ENCODE data around the gene GH2.
"Not testable (repeated sequence)": the region's sequence is repeated elsewhere in the genome, so short reads cannot be mapped to it uniquely, and the experiment has no call there.

The GH2 gene

GRCh38 chr17:63871646-63872365 lies 9.9 kb downstream of the GH2 start:
- not testable (repeated sequence) for DNase-seq

GRCh38 chr17:63870292-63870665 lies 11.5 kb downstream of the GH2 start:
- not testable (repeated sequence) for DNase-seq

- DNase-seq, result not testable (repeated sequence)
These were observed 12.1 kb downstream of the GH2 start for GRCh38 chr17:63869491-63870291.

GRCh38 chr17:63866625-63867024 lies 15.1 kb downstream of the GH2 start:
- DNase-seq, result not testable (repeated sequence)

- no peak for DNase-seq
These were observed 22.5 kb downstream of the GH2 start for GRCh38 chr17:63859257-63859656.

- not testable (repeated sequence) for DNase-seq
These were observed 25.3 kb downstream of the GH2 start for GRCh38 chr17:63856425-63856824.

- no peak for DNase-seq
These were observed 26.6 kb downstream of the GH2 start for GRCh38 chr17:63855185-63855584.

GRCh38 chr17:63854709-63855108 lies 27.0 kb downstream of the GH2 start:
- DNase-seq, result no peak

GRCh38 chr17:63853260-63853659 lies 28.5 kb downstream of the GH2 start:
- no peak for DNase-seq

- no peak for DNase-seq
These were observed 31.3 kb downstream of the GH2 start for GRCh38 chr17:63850401-63850800.

GRCh38 chr17:63848834-63849689 lies 32.7 kb downstream of the GH2 start:
- peak; percentile 97 to 98 for DNase-seq

- no peak for DNase-seq
These were observed 34.1 kb downstream of the GH2 start for GRCh38 chr17:63847525-63848249.

- no peak for DNase-seq
These were observed 36.2 kb downstream of the GH2 start for GRCh38 chr17:63845509-63845908.

- no peak for DNase-seq
These were observed 37.6 kb downstream of the GH2 start for GRCh38 chr17:63843910-63844677.

GRCh38 chr17:63843387-63843888 lies 38.3 kb downstream of the GH2 start:
- not testable (repeated sequence) for DNase-seq

GRCh38 chr17:63842540-63843386 lies 39.0 kb downstream of the GH2 start, which contains the start of gene SMARCD2:
Gene SMARCD2 (minus strand): TSS chr17:63842685. CDS start chr17:63842674, 11 bp downstream.
- peak; percentile 98 to 99 for DNase-seq

- no peak for DNase-seq
These were observed 39.6 kb downstream of the GH2 start for GRCh38 chr17:63842173-63842539.

GRCh38 chr17:63841350-63842172 lies 40.2 kb downstream of the GH2 start:
- DNase-seq, result no peak

- no peak for DNase-seq
These were observed 41.0 kb downstream of the GH2 start for GRCh38 chr17:63840591-63841349.

Data from stimulated activated CD4-positive, alpha-beta T cell treated with anti-CD3 and anti-CD28 coated beads, Interleukin-2, amount 100 ng/mL, for 48 hours (primary cell).